Activated T-helper 1 cell treated with anti-CD3 and anti-CD28 coated beads, Interleukin-12 subunit alpha, Interleukin-12 subunit beta, Interleukin-2, Interleukin-4 antibody, amounts not matched to agents 30 ng/mL and 10 ng/mL and 1 ng/mL, durations not matched to agents 14 hours and 24 hours and 36 hours (primary cell): ENCODE measurements around the gene HSD17B2. TPM values are rescaled to one million over a fixed set of nuclear protein-coding genes. Genes with fewer than 3 reads are reported as not detected.

Experiments
- DNase-seq: peaks from one replicate; pipeline ENCODE4 v3.0.0; 2021; ENCODE audit warnings: low spot score
- H3K27ac Mint-ChIP-seq: one replicate; pipeline ENCODE4 v1.8.0; 2021; ENCODE audit warnings: mild to moderate bottlenecking, mixed read lengths
- H3K27me3 Mint-ChIP-seq: one replicate; pipeline ENCODE4 v1.8.0; 2022; ENCODE audit warnings: mild to moderate bottlenecking, moderate library complexity, mixed read lengths; ENCODE audit not compliant: insufficient read depth
- H3K36me3 Mint-ChIP-seq: one replicate; pipeline ENCODE4 v1.8.0; 2021; ENCODE audit warnings: low read depth, mixed read lengths
- H3K4me1 Mint-ChIP-seq: one replicate; pipeline ENCODE4 v1.8.0; 2021; ENCODE audit warnings: low read depth, mixed read lengths
- H3K4me3 Mint-ChIP-seq: one replicate; pipeline ENCODE4 v1.8.0; 2021; ENCODE audit warnings: mild to moderate bottlenecking, moderate library complexity, mixed read lengths
- H3K9me3 Mint-ChIP-seq: one replicate; pipeline ENCODE4 v1.8.0; 2021; ENCODE audit warnings: mixed read lengths
- intact Hi-C: fragments of 100-400 bp; cut with micrococcal nuclease; formaldehyde crosslinking; loops from one replicate; pipeline ENCODE4 v1.15.1; 2024
- total RNA-seq: library from RNA; stranded (reverse); gene quantifications from 2 replicates; pipeline ENCODE4 v1.2.3, GENCODE V29; 2022

Gene HSD17B2
- total RNA-seq, 1 donor from 2014 or later = not detected

DNA sequence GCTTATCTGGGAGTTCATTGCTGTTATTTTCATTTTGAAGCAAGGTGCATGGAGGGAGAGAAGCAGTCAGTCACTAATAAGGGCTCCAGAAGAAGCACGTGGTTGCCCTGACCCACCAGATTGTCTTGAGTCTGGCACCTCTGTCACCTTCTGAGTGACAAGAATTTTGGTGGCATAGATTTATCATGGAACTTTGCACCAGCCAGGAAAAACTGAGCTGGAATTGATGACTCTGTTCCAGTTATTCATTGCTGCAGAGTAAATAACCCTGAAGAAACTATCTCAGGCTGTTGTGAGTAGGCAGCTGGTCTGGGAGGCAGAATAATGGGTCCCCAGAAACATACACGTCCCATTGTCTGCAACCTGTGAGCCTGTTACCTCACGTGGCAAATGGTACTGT lies 44.8 kb downstream of the HSD17B2 start:
- H3K36me3 Mint-ChIP-seq = peaks cover 1% of the 10 kb centered on the region
- intact Hi-C loops = loop anchor here (10.0 kb wide), 1 partner anchor 575 kb away; no protein-coding TSS in a partner anchor
- no peak overlapping the region for H3K27ac Mint-ChIP-seq
- DNase-seq = no peak
- peaks cover 10% of the 10 kb centered on the region for H3K9me3 Mint-ChIP-seq
- peaks cover 9% of the 10 kb centered on the region for H3K4me1 Mint-ChIP-seq
- no peak overlapping the region for H3K4me3 Mint-ChIP-seq
- peaks cover 27% of the 10 kb centered on the region for H3K27me3 Mint-ChIP-seq

DNA sequence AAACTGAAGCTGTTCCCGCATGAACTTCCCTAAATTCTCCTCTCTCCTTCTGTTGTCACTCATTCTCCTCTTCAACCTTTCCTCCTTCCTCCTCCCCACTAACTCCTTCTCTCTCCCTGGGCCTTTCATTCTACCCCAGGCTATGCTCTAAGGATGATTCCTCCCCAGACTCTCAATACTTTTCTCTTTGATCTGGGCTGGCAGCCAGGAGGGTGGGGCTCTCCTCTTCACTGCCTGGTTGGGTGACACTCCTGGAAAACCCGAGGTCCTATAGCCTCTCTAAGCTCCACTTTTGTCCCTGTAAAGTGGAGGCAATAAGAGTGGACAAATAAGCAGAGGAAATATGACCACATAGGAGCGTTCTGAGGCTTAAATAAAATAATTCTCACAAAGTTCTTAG lies 46.2 kb downstream of the HSD17B2 start:
- Mint-ChIP-seq H3K4me3 (no peak overlapping the region), H3K27me3 (peaks cover 29% of the 10 kb centered on the region), H3K9me3 (peaks cover 10% of the 10 kb centered on the region), H3K4me1 (peaks cover 9% of the 10 kb centered on the region), H3K36me3 (peaks cover 1% of the 10 kb centered on the region), H3K27ac (no peak overlapping the region)
- intact Hi-C loops = loop anchor here (10.0 kb wide), 1 partner anchor 574 kb away; no protein-coding TSS in a partner anchor
- no peak for DNase-seq

DNA sequence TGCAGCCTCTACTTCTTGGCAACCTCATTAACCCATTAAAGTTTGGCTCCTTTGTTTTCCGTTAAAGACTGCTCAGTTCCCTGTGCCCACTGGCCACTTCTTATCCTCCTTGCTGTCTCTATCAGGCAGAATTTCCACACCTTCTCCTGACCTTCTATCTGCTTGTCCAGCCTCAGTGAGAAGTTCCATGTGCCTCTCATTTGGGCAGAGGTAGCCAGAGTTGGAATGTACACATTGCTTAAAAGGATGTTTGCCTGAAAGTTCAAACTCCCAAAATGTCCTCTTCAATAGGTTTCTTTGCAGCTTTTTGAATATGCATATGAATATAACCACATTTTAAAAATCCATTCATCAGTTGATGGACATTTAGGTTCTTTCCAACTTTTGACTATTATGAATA lies 47.0 kb downstream of the HSD17B2 start:
- Mint-ChIP-seq H3K4me3 (no peak overlapping the region), H3K9me3 (peaks cover 10% of the 10 kb centered on the region), H3K4me1 (peaks cover 9% of the 10 kb centered on the region), H3K27me3 (peaks cover 32% of the 10 kb centered on the region), H3K27ac (no peak overlapping the region), H3K36me3 (peaks cover 1% of the 10 kb centered on the region)
- DNase-seq = no peak
- intact Hi-C loops = loop anchor here (1.0 to 10.0 kb wide), 4 partner anchors 8 to 573 kb away; partner anchors contain the start of gene SDR42E1

DNA sequence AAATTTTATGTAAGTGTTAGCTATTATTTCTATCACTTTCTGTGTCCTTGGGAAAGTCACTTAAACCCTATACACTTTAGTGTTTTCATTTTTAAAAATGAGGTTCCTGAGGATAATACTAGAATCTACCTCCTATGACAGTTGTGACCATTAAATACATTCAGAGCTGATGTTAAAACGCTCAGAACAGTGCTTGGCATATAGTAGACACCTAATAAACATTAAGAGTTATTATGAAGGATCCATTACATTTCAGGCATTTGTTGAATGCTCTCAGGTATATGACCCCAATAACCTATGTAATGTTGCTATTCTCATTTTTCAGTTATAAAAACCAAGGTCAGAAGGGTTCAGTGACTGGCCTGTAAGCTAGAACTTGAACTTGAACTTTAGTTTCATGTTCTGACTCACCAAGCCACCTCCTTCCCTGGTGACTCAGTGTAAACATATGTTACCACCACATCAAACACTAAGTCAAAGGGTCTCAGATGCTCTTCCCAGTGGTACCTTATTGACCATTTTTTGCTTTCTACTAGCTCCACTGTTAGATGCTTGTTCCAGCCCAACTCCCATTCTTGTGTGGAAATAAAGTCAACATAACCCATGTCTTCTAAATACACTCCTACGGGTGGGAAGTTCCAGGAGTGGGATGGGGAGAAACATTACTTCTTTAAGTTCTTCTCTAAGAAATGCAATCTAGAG lies 47.6 kb downstream of the HSD17B2 start:
- Mint-ChIP-seq H3K9me3 (peaks cover 10% of the 10 kb centered on the region), H3K27ac (no peak overlapping the region), H3K4me1 (peaks cover 9% of the 10 kb centered on the region), H3K4me3 (no peak overlapping the region), H3K36me3 (peaks cover 1% of the 10 kb centered on the region), H3K27me3 (peaks cover 29% of the 10 kb centered on the region)
- intact Hi-C loops = loop anchor here (1.0 to 10.0 kb wide), 5 partner anchors 8 to 572 kb away; partner anchors contain the start of genes MPHOSPH6 and SDR42E1
- DNase-seq = peak; percentile 1

DNA sequence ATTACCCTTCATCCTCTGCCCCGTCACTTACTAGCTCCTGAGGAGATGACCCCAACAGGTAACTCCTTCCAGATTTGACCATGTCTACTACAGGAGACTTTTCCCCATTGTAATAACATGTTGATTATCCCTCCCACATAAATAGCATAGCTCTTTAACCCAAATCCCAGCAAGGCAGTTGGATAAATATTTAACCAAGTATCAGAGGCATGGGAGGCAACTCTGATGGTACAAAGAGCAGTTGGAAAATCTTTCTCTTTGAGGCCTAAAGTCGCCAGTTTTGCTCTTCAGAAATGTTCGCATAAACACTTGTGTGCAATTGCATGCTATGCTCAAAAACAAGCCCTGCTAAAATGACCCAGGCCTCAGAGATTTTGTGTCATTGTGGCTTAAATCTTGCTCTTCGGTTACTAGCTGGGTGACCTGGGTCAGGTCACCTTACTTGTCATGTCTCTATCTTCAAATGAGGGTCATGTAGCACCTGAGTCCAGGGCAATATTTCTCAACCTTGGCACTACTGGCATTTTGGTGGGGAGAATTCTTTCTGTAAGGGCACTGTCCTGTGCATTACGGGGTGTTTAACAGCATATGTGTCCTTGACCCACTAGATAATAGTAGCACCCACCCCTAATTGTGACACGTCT lies 48.8 kb downstream of the HSD17B2 start:
- peaks cover 9% of the 10 kb centered on the region for H3K4me1 Mint-ChIP-seq
- no peak overlapping the region for H3K4me3 Mint-ChIP-seq
- H3K27me3 Mint-ChIP-seq = peaks cover 22% of the 10 kb centered on the region
- intact Hi-C loops = loop anchor here (1.0 to 10.0 kb wide), 4 partner anchors 73 to 571 kb away; partner anchors contain the start of genes MPHOSPH6 and SDR42E1
- H3K27ac Mint-ChIP-seq = no peak overlapping the region
- H3K36me3 Mint-ChIP-seq = peaks cover 1% of the 10 kb centered on the region
- no peak for DNase-seq
- H3K9me3 Mint-ChIP-seq = no peaks in the 10 kb centered on the region

DNA sequence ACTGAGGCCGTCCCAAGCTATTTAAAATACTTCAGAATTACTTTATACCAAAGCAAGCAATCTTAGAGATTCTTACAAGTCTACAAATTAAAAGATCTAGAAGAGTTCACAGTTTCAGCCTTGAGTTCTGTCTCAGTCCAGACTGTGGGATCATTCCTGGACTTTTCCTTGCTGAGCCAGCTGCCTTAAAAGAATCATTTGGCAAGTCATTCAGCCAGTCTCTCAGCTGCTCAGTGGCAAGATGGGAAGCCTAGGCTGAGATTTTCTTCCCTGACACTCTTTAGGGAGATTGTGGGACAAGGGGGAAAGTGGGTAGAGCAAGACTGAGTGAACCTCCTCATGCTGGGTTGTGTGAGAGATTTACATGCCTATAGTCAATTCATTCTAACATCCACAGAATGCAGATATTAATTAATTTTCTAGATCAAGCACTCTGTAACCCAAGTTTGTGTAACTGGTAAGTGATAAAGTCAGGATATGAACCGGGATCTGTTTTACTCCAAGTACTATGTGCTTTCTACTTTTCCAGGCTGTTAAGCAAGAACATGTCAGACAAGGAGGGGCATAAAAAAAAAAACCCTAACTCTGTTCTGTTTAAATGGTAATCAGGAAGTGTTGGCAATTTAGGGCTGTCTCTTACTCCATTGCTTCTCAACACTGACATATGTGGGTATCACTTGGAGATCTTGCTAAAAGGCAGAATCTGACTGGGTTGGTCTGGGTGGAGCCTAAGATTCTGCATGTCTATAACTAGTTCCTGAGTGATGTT lies 50.1 kb downstream of the HSD17B2 start:
- H3K27ac Mint-ChIP-seq = no peak overlapping the region
- no peak for DNase-seq
- H3K36me3 Mint-ChIP-seq = peaks cover 1% of the 10 kb centered on the region
- H3K4me1 Mint-ChIP-seq = peaks cover 9% of the 10 kb centered on the region
- no peaks in the 10 kb centered on the region for H3K9me3 Mint-ChIP-seq
- H3K27me3 Mint-ChIP-seq = peaks cover 22% of the 10 kb centered on the region
- intact Hi-C loops = loop anchor here (10.0 kb wide), 1 partner anchor 570 kb away; no protein-coding TSS in a partner anchor
- H3K4me3 Mint-ChIP-seq = no peak overlapping the region

DNA sequence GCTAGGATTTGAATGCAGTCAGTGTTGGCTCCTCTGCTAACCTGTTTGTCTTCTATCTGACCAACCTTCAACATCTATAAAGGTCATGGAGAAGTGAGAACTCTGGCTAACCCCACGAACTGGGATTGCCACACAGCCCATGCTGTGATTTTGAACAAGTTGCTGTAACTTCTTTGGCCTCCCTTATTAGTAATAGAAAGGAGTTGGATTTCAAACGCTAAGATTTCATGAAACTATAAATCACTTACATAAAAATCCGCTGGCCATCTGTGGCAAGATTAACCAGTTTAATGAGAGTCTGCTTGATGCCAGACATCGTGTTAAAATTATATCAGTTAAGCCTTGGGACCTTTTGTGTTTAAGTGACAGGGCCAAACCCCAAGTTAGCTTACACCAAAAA lies 53.4 kb downstream of the HSD17B2 start:
- H3K9me3 Mint-ChIP-seq = no peaks in the 10 kb centered on the region
- no peak overlapping the region for H3K27ac Mint-ChIP-seq
- H3K36me3 Mint-ChIP-seq = no peaks in the 10 kb centered on the region
- intact Hi-C loops = loop anchor here (10.0 kb wide), 1 partner anchor 566 kb away; no protein-coding TSS in a partner anchor
- no peaks in the 10 kb centered on the region for H3K4me1 Mint-ChIP-seq
- DNase-seq = no peak
- H3K27me3 Mint-ChIP-seq = peaks cover 23% of the 10 kb centered on the region
- H3K4me3 Mint-ChIP-seq = no peak overlapping the region

DNA sequence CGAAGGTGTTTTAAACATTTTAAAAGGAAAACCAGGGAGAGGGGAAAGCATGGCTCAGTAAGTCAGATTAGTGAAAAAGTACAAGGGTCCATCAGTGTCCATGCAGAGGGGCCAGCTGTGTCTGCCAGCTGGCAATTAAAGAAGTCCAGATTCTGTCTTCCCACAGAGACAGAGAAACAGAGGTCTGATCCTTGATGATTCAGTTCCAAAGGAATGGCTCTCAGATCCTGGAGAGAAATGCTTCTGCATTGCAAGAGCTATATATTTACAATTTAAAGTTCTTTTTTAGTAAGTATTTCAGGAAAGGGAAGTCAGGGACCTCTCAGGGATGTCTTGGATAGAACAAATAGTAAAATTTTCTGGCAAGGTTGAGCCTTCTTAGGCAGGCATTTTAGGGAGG lies 56.2 kb downstream of the HSD17B2 start:
- Mint-ChIP-seq H3K4me1 (no peaks in the 10 kb centered on the region), H3K36me3 (no peaks in the 10 kb centered on the region), H3K4me3 (no peak overlapping the region), H3K27me3 (peaks cover 20% of the 10 kb centered on the region), H3K9me3 (no peaks in the 10 kb centered on the region), H3K27ac (no peak overlapping the region)
- DNase-seq = no peak
- intact Hi-C loops = no loop called here

DNA sequence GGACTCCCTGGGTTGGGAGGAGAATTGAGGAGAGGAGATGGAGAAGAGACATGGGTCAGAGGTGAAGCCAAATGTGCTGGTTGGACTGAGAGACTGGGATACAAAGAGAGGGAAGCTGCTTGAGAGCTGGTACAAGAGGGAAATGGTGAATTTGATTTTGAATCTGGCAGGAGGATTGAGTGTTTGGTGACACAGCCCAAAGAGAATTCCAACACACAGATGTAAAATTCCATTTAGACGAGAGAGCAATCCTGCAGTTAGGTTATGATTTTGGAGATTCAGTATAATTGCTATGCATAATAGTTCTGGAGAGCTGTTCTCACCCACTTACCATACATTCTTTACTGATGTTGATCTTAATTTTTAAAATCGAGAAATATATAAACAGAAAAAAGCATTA lies 57.7 kb downstream of the HSD17B2 start:
- Mint-ChIP-seq H3K4me3 (no peak overlapping the region), H3K9me3 (no peaks in the 10 kb centered on the region), H3K27me3 (peaks cover 12% of the 10 kb centered on the region), H3K4me1 (no peaks in the 10 kb centered on the region), H3K36me3 (no peaks in the 10 kb centered on the region), H3K27ac (no peak overlapping the region)
- DNase-seq = no peak
- intact Hi-C loops = no loop called here

DNA sequence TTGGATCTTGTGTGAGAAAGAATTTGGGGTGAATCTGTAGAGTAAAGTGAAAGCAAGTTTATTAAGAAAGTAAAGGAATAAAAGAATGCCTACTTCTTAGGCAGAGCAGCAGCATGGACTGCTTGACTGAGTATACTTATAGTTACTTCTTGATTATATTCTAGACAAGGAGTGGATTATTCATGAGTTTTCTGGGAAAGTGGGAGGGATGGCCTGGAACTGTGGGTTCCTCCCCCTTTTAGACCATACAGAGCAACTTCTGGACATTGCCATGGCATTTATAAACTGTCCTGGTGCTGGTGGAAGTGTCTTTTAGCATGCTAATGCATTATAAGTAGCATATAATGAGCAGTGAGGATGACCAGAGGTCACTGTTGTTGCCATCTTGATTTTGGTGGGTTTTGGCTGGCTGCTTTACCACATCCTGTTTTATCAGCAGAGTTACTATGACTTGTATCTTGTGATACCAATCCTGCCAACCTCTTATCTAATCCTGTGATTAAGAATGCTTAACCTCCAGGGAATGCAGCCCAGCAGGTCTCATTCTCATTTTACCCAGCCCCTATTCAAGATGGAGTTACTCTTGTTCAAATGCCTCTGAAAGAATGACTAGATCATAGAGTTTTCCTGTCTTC lies 58.7 kb downstream of the HSD17B2 start:
- Mint-ChIP-seq H3K36me3 (no peaks in the 10 kb centered on the region), H3K4me3 (no peak overlapping the region), H3K4me1 (no peaks in the 10 kb centered on the region), H3K9me3 (no peaks in the 10 kb centered on the region), H3K27ac (no peak overlapping the region), H3K27me3 (peaks cover 12% of the 10 kb centered on the region)
- intact Hi-C loops = no loop called here
- DNase-seq = no peak

DNA sequence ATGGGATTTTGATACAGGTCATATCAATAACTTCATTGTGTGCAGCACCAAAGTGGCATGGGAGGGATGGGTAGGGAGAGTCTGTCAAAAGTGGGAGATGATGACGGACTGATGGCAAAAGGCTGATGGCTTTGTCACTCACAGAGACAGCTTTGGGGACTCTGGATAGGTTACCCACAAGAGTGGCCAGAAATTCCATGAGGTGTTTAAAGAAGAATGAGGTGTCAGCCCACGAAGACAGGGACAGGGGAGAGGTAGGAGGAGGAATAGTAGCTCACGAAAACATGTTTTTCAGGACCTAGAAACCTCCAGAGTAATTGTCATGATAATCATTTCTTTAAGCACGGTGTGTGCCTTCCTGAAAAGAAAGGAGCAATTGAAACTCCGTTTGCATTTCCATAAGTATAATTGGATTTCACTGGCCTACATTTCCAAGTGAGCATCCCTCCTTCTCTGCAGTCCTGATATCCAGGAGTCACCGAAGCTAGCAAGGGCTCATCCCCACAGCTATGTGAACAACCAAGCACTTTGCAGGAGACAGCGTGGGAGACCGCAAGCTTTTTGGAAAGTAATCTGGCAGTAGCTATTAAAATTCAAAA lies 60.0 kb downstream of the HSD17B2 start:
- no peak for DNase-seq
- H3K4me1 Mint-ChIP-seq = no peaks in the 10 kb centered on the region
- intact Hi-C loops = no loop called here
- no peak overlapping the region for H3K4me3 Mint-ChIP-seq
- H3K36me3 Mint-ChIP-seq = no peaks in the 10 kb centered on the region
- H3K27me3 Mint-ChIP-seq = peaks cover 10% of the 10 kb centered on the region
- H3K27ac Mint-ChIP-seq = no peak overlapping the region
- no peaks in the 10 kb centered on the region for H3K9me3 Mint-ChIP-seq

DNA sequence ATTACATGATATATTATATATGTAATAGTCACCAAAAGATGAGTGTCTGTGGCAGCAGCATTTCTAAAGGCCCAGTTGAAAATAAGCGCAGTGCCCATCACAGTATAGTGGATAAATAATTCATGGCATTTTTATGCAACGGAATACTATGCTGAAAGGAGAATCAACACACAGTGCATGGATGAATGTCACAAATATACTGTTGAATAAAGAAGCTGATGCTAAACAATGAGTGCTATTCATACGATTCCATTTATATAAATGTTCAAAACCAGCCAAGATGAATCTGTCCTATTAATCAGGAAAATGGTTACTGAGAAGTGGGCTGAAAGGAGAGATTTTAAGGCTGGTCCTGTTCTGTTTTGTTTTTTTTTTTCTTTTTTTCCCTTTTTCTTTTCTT lies 61.6 kb downstream of the HSD17B2 start:
- Mint-ChIP-seq H3K4me1 (no peaks in the 10 kb centered on the region), H3K9me3 (no peaks in the 10 kb centered on the region), H3K27me3 (peaks cover 9% of the 10 kb centered on the region), H3K36me3 (no peaks in the 10 kb centered on the region), H3K4me3 (no peak overlapping the region), H3K27ac (no peak overlapping the region)
- no peak for DNase-seq
- intact Hi-C loops = no loop called here
